NOMO-1 (cell line): ENCODE results near the gene RCCD1.

Source experiments
- DNase-seq, 2 experiments: peaks; one replicate each; lab custom pipeline; 2025; ENCODE audit not compliant: unreplicated experiment in 2 of 2; lab: John Stamatoyannopoulos, UW

RCCD1 gene

GRCh38 chr15:90942354-90943120 lies 12.1 kb upstream of the RCCD1 start:
- no peak for DNase-seq

- no peak for DNase-seq
Measured at GRCh38 chr15:90945091-90945490, 9.6 kb upstream of the RCCD1 start.

- no peak for DNase-seq
Measured at GRCh38 chr15:90946538-90946937, 8.1 kb upstream of the RCCD1 start.

DNA sequence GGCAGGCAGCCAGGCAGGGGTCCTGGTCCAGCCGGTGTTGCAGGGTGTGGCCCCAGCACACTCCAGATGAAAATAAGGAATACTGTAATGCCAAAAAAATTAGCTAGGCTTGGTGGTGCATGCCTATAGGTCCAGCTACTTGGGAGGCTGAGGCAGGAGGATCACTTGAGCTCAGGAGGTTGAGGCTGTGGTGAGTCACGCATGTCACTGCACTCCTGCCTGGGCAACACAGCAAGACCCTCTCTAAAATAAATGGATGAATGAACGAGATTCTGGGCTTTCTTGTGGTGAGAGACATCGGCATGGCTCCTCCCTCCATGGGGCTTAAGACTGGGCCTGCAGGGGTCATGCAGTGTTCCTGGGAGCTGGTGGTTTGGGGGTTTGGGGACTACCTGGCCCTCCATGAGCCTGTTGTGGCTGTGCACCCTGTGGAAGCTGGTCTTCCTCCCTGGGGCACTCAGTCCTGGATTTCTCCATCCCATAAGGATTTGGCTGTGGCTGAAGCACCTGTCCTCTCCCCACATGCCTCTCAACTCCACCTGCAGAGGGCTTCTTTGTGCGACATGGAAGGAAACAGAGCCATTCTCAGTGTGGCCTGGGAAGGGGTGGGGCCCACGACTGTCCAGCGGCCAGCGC lies 7.6 kb upstream of the RCCD1 start:
- no peak for DNase-seq

DNA sequence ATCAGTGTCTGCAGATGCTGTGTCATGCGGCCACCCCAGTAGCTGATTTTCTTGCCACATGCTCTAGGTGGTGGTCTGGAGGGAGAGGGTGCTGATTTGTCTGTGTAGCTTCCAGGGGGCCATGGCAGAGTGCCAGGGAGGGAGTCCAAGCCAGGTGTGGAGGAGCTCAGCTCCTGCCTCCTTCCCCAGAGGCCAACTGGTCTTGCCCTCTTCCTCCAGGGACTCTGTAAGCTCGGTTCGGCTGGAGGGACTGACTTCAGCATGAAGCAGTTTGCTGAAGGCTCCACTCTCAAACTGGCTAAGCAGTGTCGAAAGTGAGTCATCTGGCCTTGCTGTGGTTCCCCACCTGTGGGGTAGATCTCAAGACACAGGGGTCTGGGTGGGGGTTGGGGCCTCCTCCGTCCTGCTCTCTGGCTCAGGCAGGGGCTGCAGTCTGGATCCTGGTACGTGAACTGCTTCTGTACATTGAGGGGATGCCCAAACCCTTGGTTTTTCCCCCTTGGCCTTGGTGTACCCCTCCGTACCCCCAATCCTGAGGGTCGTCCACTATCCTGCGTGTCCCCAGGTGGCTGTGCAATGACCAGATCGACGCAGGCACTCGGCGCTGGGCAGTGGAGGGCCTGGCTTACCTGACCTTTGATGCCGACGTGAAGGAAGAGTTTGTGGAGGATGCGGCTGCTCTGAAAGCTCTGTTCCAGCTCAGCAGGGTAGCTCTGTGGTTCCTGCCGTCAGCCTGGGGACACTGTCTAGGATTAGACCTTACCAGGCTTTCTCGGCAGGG lies 6.9 kb upstream of the RCCD1 start:
- DNase-seq = no peak

GRCh38 chr15:90948506-90948905 lies 6.2 kb upstream of the RCCD1 start:
- no peak for DNase-seq

GRCh38 chr15:90949979-90950675 lies 4.6 kb upstream of the RCCD1 start:
- DNase-seq = no peak

DNA sequence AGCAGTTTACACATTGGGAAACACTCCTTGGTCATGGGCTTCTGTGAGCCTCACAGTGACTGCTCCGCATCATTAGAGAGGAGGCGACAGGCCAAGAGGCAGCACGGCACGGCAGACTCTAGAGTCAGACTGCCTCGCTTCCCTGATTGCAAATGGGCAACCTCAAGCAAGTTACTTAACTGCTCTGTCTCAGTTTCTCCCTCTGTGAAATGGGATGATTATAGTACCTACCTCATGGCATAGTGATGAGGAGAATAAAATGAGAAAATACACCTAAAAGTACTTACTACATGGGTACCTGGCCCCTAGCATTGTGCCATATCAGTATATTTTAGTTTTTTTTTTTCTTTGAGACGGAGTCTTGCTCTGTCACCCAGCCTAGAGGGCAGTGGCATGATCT lies 4.0 kb upstream of the RCCD1 start:
- no peak for DNase-seq

- no peak for DNase-seq
Measured at GRCh38 chr15:90952901-90953677, 1.6 kb upstream of the RCCD1 start.

DNA sequence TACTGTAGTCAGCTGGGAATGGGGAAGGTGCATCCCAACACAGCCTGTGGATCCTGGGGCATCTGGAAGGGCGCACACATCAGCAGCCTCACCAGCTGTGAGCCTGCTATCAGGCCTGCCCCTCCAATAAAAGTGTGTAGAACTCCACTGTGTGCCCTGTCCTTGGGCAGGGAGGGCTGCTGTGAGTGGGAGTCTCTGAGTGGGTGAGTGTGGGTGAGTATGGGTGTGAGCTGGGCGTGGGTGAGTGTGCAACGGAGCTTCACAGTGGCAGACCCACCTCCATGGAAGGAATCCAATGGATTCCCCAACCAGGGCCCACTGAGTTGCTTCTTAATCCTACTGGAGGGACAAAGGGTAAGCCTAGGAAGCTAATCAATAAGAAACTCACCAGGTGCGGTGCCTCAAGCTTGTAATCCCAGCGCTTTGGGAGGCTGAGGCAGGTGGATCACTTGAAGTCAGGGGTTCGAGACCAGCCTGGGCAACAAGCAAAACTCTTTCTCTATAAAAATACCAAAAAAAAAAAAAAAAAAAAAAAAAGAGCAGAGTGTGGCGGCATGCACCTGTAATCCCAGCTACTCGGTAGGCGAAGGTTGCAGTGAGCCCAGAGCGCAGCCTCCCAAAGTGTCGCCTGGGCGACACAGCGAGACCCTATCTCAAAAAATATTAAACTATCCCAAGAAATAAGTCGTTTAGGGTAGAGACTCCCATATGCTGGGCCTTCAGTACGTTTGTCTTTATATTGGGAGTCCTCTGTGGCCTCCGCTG lies 555 bp upstream of the RCCD1 start:
- DNase-seq = no peak

DNA sequence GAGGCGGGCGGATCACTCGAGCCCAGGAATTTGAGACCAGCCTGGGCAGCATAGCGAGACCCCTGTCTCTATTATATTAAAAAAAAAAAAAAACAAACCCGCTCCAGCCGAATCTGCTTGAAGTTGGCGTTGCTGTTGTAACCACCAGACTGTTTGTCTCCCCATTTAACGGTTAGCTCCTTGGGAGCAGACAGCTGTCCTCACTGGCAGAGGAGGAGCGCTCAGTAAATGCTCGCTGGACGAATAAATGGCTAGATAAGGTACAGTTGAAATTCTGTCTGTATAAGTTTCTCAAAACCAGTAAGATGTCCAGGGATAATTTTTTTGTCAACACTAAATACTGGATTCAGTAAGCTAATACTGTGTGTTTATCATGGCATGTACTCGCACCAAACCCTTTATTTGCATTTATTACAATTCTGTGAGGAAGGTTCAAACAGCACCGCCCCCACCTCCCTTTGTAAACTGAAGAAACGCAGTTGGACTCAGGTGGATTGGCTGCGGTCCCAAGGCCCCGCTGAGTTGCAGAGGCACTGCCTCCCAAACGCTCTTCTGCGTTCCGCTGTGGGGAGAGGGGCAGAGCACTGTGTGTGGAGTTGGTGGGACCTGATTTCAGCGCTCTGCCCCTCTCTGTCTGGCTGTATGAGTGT lies 1.1 kb downstream of the RCCD1 start:
- DNase-seq = peak; percentile 4 to 12

- peak; percentile 17 to 50 for DNase-seq
Measured at GRCh38 chr15:90956274-90957030, 1.8 kb downstream of the RCCD1 start.

GRCh38 chr15:90957031-90957790 lies 2.5 kb downstream of the RCCD1 start:
- no peak for DNase-seq

DNA sequence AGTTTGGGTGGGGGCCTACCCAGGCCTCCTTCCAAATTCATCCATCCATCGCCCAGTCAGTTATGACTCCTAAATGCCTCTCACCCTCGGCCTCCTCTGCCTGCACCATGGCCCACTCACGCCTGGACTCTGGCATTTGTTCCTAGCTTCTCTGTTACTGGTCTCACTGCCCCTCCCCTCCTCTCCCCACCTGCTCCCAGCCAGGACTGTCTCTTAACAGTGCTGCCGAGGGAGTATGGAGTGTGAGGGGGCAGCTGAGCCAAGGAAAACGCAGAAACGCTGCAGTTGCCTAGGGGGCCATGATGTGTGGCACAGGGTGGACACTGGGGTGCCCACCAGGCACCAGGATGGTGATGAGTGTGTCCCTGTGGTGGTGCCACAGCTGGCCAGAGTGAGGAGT lies 3.1 kb downstream of the RCCD1 start:
- DNase-seq = no peak

DNA sequence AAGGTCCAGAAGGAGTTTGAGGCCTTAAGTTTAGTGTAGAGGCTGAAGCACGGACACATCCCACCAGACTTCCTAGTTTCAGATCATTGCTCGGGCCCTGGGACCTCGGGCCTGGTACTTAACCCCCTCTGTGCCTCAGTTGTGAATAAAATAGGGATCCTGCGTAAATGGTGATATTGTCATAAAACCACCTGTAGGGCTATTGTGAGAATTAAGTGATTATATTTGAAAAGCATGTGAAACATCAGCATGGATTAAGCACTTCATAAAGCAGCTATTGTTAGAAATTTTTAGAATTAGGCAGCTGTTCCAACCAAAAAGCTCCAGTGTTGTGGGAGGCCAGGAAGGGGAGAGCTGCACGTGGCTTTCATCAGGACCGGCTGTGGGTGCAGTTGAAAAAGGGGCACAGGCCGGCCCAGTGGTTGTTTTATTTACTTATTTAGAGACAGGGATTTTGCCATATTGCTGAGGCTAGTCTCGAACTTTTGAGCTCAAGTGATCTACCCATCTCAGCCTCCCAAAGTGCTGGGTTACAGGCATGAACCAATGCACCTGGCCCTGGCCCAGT lies 4.4 kb downstream of the RCCD1 start:
- no peak for DNase-seq

- no peak for DNase-seq
Measured at GRCh38 chr15:90959894-90960293, 5.2 kb downstream of the RCCD1 start.

DNA sequence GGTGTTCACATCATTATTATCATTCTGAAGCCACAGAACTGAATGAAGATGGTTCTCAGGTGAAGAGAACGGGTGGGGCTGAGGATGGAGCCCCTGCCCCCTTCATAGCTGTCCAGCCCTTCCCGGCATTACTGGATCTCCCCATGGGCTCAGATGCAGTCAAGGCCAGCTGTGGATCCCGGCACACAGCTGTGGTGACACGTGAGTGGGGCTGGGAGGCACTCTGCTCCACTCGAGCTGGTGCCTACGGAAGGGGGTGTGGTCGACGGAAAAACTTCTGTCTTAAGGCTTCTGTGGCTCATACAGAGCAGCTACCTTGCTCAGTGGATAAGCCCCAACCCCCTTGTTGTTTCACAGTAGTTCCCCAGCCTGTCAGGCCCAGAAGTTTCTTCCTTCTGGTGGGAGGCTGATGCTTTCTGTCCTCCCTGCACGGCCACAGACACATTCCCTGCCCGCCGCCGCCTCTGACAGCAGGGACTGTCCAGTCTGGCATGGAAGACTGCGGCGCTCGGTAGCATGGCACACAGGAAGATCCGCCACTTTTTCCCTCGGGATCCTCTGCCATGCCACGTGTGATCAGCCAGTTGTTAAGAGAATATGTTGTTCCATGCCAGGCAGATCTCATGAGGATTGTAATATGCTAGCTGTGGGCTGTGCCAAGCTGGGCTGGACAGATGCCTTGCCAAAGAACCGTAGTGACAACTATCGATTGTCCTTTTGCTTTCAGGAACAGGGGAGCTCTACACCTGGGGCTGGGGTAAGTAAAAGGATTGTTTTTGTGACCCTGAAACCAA lies 5.8 kb downstream of the RCCD1 start:
- DNase-seq = no peak
